HUES48 (cell line): Measurements from ENCODE around the gene DEPP1.

Experiments
- H3K27ac ChIP-seq: one replicate; pipeline ENCODE4 v1.7.0; 2013; ENCODE audit warnings: low read depth, low read length, inconsistent platforms
- H3K27me3 ChIP-seq: 2 replicates; pipeline ENCODE4 v1.6.1; 2013; ENCODE audit warnings: mild to moderate bottlenecking, low read length; ENCODE audit not compliant: control insufficient read depth, insufficient read depth
- H3K36me3 ChIP-seq: 2 replicates; pipeline ENCODE4 v1.6.1; 2013; ENCODE audit warnings: low read length; ENCODE audit not compliant: control insufficient read depth, insufficient read depth
- H3K4me1 ChIP-seq: 2 replicates; pipeline ENCODE4 v1.6.1; 2013; ENCODE audit warnings: mild to moderate bottlenecking, low read length; ENCODE audit not compliant: control insufficient read depth, insufficient read depth
- H3K4me3 ChIP-seq: 2 replicates; pipeline ENCODE4 v1.5.1; 2013; ENCODE audit warnings: mild to moderate bottlenecking, low read depth, low read length
- H3K9ac ChIP-seq: 2 replicates; pipeline ENCODE4 v1.6.1; 2013; ENCODE audit warnings: mild to moderate bottlenecking, low read depth, low read length, moderate library complexity
- H3K9me3 ChIP-seq: 2 replicates; pipeline ENCODE4 v1.6.1; 2013; ENCODE audit warnings: low read length; ENCODE audit not compliant: control insufficient read depth, insufficient read depth

Gene DEPP1

DNA sequence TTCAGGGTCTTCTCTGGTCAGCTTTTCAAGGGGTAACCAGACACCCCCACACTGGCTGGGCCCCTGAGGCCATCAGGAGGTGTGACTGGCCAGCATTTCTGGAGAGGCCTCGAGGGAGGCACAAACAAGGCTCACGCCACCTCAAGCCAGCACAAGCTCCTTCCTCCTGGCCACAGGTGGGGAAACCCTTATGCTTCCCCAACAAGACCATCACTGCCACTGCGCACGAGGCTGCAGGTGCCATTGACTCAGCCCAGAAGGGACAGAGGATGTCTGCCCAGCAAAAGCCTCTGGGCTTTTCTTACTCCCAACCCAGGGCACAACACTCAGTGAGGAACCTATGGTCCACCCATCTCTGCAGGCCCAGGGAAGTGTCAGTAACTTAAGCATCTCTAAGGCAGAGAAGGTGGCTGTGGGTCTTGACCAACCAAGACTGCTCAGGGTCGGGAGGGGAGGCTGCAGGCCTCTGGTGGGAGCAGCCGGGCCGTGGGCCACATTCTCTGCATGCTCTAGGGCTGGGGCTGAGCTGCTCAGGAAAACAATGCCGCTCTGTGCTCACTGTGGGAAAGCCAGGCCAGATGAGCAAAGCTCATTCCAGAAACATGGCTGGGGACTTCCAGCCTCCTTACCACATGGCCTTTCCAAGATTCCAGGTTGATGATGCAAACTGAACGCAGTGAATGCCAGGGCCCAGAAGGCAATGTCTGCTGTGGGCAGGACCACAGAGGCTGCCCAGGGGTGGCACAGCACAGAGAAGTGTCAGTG is 43.2 kb downstream of the DEPP1 start:
- no peaks in the 10 kb centered on the region for H3K27me3 ChIP-seq
- H3K4me3 ChIP-seq = no peak overlapping the region
- H3K27ac ChIP-seq = no peak overlapping the region
- no peak overlapping the region for H3K9ac ChIP-seq
- no peaks in the 10 kb centered on the region; the same call in 1 of the 2 replicates for H3K4me1 ChIP-seq
- H3K36me3 ChIP-seq = no peaks in the 10 kb centered on the region
- no peaks in the 10 kb centered on the region for H3K9me3 ChIP-seq

DNA sequence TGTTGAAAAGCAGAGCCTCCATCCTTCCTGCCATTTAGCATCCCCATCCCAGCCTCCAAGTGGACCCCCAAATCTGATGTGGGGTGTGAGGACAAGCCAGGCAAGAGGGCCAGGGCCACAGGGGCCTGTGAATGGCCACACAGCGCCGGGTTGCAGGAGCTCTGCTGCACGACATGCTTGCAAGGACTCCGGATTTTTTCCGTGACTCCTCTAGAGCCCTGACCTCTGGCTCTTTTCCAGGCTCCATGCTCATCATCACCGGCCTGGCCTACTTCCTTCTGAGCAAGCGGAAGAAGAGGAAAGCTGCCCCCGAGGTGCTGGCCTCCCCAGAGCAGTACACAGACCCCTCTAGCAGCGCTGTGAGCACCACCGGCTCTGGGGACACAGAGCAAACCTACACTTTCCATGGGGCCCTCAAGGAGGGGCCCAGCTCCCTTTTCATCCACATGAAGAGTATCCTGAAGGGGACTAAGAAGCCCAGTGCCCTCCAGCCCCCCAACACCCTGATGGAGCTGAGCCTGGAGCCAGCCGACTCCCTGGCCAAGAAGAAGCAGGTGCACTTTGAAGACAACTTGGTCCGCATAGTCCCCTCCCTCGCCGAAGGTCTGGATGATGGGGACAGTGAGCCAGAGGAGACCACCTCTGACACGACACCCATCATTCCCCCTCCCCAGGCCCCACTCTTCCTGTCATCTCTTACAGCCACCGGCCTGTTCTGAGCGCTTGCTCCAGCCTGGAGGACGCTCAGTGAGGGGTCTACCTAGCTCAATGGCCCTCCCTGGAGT is 44.0 kb downstream of the DEPP1 start:
- Histone ChIP-seq H3K36me3 (no peaks in the 10 kb centered on the region), H3K27ac (no peak overlapping the region), H3K4me1 (no peaks in the 10 kb centered on the region; the same call in 1 of the 2 replicates), H3K27me3 (no peaks in the 10 kb centered on the region), H3K9me3 (no peaks in the 10 kb centered on the region), H3K9ac (no peak overlapping the region), H3K4me3 (no peak overlapping the region)

DNA sequence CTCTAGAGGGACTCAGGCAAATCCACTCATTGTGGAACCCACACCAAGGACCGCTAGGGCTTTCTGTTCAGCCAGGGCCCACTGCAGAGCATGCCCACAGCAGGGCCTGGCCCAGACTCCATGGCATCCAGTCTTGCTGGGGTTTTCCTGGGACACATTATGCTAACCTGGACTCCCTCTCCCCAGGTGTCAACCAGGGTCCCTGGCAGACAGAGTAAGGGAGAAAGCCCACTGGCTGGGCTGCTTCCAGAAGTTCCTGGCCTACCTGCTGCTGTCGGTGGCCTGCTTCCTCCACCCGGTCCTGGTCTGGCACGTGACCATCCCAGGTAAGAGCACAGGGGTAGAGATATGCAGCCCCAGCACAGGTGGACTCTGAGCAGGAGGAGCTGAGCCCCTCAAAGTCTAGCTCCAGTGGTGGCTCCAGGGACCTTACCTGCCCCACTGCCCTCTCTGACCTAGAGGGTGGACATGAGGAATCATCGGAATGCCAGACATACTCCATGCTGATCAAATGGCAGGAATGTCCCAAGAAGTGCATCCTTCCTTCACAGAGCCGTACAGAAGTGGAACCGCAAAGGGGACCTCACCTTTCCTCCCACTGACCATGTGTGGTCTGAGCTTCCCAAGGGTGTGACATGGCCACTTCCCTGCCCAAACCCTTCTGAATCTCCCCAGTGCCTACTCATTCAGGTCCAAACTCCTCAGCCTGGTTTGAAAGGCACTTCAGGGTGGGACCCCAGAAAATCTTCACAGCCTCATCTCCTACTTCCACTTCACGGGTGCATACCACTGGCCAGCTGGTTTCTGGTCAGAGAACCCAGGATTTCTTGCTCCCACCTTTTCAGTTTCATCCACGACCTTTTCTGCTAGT is 44.9 kb downstream of the DEPP1 start:
- Histone ChIP-seq H3K9ac (no peak overlapping the region), H3K9me3 (no peaks in the 10 kb centered on the region), H3K36me3 (no peaks in the 10 kb centered on the region), H3K4me3 (no peak overlapping the region), H3K27ac (no peak overlapping the region), H3K27me3 (no peaks in the 10 kb centered on the region), H3K4me1 (no peaks in the 10 kb centered on the region; the same call in 1 of the 2 replicates)

DNA sequence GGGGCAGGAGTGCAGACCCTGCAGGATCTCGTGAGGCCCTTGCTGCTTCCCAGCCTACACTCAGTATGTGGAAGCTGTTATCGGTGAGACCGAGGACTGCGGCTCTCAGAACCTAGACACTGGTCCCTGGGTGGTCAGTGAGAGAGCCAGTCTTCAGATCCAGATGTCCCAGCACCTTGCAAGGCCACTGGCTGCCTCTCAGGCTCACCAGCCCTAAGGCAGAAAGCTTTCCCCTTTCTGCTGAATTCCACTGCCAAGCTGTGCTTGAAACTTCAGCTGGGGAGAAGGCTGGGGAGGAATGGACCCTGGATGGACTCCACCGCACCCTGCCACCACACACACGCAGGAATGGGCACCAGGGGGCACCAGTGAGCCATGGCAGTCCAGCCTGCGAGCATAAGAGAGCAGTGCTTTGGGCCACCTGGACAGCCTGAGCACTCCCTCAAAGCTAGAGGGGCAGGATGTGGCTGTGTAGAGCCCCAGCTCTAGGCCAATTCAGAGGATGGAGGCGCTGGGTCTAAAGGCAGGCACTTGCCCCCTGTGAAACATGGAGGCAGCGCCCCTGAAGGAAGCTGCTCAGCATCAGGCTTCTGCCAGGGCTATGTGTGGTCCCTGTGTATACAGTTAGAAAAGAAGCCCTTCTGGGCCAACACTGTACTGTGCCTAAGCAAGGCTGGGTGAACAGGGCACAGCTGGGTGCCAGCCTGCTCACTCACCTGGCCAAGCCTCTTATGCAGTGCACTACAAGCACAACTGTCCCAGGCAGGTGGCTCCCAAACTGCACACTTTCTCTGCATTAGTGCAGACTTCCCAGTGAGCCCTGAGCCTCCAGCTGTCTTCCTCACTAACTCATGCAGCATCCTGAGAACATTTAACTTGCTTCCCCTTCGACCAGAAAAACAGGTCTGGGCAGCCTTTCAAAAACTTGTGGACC is 45.8 kb downstream of the DEPP1 start:
- Histone ChIP-seq H3K27me3 (no peaks in the 10 kb centered on the region), H3K4me3 (no peak overlapping the region), H3K27ac (no peak overlapping the region), H3K36me3 (no peaks in the 10 kb centered on the region), H3K4me1 (no peaks in the 10 kb centered on the region; the same call in 1 of the 2 replicates), H3K9ac (no peak overlapping the region), H3K9me3 (no peaks in the 10 kb centered on the region)

DNA sequence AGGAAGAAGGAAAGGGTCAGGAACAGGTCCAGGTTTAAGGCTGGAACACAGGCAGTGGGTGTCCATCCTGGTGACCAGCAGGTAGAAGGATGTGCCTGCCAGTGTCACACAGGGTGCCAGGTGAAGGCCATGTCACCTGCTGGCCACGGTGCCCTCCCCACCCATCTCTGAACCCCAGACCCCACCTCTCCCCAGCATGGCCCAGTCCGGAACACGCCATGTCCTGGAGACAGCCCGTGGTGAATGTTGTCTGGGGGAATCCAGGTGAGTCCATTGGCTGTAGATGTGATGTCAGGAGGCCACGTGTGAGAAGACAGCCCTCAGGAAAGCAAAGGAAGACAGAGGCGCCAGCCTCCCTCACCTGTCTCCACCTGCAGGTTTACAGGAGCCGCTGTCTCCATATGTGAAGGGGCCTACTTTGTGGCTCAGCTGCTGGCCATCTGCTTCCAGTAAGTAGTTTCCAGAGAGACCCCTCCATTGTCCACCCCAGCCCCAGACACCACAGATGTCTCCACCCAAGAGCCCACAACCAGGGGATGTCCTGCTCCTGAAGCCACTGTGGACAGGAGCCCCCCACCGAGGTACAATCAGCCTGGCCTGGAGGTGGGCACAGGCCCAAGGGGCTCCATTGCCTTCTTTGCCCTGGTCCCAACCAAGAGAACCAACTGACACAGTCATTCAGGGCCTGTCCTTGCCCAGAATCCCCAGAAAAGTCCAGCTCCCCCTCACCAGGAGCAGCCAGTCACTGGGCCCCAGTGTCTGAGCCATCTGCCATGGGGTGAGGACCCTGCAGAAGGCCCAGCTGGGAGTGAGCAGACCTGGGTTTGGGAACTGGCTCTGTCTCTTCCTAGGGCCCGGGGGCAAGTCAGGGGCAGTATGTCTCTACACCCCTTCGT is 46.7 kb downstream of the DEPP1 start:
- Histone ChIP-seq H3K9me3 (no peaks in the 10 kb centered on the region), H3K9ac (no peak overlapping the region), H3K4me3 (no peak overlapping the region), H3K27me3 (no peaks in the 10 kb centered on the region), H3K4me1 (no peaks in the 10 kb centered on the region; the same call in 1 of the 2 replicates), H3K27ac (no peak overlapping the region), H3K36me3 (no peaks in the 10 kb centered on the region)

DNA sequence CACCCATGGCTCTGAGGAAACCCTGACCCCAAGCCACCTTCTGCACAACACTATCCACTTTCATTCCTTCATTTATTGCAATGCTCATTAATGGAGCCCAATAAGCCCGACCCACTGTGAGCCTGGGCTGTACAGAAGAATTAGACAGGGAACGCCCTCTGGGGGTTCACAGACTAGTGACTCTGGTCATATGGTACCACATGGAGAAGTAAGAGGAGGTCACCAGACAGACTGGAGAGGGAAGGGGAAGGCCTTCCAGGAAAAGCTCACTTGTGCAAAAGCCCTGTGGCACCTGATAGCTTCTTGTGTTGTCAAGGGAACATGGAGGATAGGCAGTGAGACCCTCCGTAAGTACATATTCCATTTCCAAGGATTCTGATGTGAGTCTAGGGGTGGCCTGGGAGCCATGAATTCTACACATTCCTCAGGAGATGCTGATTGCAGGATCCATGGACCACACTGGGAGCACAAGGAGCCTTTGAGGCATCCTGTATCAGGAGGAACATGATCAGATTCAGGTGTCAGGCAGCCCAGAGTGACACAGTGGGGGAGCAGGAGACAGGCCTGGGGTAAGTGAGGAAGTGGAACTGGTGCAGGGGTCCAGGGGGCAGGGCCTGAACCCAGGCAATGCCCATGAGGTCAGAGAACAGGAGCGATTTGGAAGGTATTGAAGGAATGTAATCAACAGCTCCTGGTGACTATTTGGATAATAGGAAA is 47.5 kb downstream of the DEPP1 start:
- Histone ChIP-seq H3K4me1 (no peaks in the 10 kb centered on the region; the same call in 1 of the 2 replicates), H3K9ac (no peak overlapping the region), H3K4me3 (no peak overlapping the region), H3K9me3 (no peaks in the 10 kb centered on the region), H3K36me3 (no peaks in the 10 kb centered on the region), H3K27me3 (no peaks in the 10 kb centered on the region), H3K27ac (no peak overlapping the region)

DNA sequence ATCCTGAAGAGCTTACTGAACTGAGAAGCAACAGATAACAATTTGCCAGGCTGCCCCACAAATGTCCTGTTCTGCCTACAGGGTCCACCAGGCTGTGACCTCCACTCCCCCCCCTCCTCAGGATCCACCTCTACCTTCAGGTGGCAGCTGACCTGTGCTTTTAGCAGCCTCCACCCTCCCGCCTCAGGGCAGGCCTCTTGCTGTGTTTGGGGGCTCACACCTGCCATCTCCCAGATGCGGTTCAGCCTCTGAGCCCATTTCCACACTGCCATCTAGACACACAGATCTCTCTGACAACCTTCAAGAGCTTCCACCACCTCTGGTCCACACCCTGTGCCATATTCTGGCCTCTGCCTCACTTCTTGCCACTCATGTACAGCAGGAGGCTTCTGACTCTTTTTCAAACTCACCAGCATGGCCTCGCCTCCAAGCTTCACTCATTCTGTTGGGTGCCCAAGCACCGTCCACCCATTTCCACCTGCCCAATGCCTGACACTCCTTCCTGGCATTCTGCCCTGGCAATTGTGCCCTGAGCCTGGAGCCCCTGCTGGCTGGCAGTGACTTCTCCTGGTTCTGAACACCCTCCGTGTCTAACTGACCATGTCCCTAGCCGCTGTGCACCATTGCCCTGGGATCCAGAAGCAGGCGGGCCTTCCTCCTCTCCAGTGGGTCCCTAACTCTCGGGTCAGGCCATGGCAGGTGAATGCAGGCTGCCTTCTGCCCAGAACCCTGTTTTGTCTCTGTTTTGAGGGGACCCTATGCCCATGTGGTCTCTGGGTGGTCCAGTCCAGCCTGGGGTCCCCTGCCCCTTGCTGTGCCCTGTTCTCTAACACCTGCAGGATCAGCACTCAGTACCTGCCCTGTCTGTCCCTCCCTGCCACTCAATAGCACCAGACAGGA is 49.0 kb downstream of the DEPP1 start:
- Histone ChIP-seq H3K4me1 (no peaks in the 10 kb centered on the region; the same call in 1 of the 2 replicates), H3K4me3 (no peak overlapping the region), H3K9ac (no peak overlapping the region), H3K27me3 (peaks cover 2% of the 10 kb centered on the region; the same call in 1 of the 2 replicates), H3K9me3 (no peaks in the 10 kb centered on the region), H3K27ac (no peak overlapping the region), H3K36me3 (no peaks in the 10 kb centered on the region)

DNA sequence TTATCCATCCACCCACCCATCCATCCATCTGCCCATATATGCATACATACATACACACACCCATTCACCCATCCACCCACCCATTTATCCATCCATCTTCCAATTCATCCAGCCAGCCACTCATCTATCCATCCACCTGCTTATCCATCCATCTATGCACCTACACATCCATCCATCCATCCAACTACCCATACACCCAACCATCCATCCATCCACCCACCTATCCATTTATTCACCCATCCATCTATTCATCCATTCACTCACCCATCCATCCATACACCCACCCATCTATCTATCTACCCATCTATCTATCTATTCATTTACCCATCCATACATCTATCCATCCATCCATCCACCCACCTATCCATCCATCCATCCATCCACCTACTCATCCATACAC is 50.1 kb downstream of the DEPP1 start:
- Histone ChIP-seq H3K36me3 (no peaks in the 10 kb centered on the region), H3K4me3 (no peak overlapping the region), H3K27ac (no peak overlapping the region), H3K9ac (no peak overlapping the region), H3K27me3 (peaks cover 4% of the 10 kb centered on the region; the same call in 1 of the 2 replicates), H3K9me3 (no peaks in the 10 kb centered on the region), H3K4me1 (no peaks in the 10 kb centered on the region; the same call in 1 of the 2 replicates)
